GM18499 (cell line): Measurements from ENCODE around the gene UST.
"Not testable (repeated sequence)": the region's sequence is repeated elsewhere in the genome, so short reads cannot be mapped to it uniquely, and the experiment has no call there.

ENCODE experiments used
- ATAC-seq: cut with Tn5 transposase; IDR thresholded peaks from one replicate; pipeline ENCODE4 v1.9.1; 2021; ENCODE audit warnings: moderate number of reproducible peaks; ENCODE audit not compliant: insufficient read depth, unreplicated experiment

The UST gene

DNA sequence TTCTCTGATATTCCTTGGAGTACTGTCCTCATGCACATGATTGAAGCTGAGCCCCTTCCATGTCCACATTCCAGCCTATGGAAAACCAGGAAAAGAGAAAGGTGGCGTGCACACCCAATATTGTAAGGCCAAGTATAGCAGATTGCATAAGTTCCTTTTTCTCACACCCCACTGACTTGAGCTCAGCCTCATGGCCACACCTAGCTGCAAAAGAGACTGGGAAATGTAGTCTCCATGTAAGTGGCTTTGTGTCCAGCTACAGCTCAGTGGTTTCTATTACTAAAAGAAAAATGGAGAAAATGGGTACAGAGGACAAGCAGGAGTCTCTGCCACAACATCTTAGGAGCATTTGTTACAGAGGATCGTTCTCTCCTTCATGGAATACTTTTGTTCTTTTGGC lies 10.8 kb upstream of the UST start:
- ATAC-seq: no peak

DNA sequence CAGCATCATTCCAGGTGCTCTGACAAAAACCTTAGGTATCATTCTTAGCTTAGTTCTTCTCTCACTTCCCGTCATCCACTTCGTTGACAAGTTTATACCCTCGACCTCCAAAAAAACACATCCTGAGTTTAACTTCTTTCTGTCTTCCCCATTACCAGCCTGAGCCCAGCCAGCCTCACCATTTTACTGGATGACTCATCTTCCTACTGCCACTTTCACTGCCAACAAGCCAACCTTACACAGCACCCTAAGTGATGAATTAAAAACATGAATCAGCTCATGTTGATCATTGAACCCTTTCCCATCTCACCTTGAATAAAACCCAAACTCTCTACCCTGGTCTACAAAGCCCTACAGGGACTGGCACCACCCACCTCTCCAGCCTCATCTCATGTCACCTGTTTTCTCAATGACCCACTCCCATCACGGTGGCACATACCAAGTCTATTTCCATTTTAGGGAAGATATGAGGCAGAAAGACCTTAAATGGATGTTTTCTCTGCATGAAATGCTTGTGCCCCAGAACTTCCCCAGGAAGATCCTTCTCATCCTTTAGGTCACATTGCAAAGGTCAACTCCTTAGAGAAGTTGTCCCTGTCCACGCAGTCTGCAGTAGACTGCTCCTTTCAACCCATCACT lies 9.9 kb upstream of the UST start:
- no peak for ATAC-seq

DNA sequence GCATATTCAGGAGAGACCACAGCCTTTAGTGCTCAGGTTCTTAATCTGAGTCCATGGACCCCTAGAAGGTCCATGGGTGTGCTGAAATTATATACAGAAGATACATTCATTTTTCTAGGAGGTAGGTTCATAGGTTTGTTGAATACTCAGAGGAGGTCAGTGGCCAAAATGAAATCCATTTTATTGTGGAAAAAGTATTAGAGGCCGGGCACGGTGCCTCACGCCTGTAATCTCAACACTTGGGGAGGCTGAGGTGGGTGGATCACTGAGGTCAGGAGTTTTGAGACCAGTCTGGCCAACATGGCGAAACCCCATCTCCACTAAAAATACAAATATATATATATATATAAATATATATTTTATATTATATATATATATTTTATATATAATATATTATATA lies 9.0 kb upstream of the UST start:
- ATAC-seq: no peak

DNA sequence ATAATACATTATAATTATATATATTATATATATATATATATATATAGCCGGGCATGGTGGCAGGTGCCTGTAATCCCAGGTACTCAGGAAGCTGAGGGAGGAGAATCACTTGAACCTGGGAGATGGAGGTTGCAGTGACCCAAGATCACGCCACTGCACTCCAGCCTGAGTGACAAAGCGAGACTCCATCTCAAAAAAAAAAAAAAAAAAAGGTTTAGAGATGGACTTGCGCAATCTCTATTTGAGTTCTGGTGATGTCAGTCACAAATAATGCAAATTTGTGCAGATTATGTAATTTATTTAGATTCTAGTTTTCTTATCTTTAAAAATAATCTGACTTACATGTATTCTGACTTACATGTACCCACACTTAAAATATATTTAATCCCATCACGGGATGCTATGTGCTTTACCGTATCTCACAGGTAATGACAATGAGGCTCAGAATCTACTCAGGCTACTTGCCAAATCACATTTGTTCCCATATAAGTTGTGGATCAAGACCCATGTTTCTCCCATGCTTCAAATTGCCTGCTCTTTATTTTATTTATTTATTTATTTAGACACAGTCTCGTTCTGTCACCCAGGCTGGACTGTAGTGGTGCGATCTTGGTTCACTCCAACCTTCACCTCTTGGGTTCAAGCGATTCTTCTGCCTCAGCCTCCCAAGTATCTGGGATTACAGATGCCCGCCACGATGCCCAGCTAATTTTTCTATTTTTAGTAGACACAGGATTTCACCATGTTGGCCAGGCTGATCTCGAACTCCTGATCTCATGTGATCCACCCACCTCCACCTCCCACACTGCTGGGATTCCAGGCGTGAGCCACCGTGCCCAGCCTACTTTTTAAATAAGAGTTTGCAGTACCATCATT lies 7.6 kb upstream of the UST start:
- no peak for ATAC-seq

DNA sequence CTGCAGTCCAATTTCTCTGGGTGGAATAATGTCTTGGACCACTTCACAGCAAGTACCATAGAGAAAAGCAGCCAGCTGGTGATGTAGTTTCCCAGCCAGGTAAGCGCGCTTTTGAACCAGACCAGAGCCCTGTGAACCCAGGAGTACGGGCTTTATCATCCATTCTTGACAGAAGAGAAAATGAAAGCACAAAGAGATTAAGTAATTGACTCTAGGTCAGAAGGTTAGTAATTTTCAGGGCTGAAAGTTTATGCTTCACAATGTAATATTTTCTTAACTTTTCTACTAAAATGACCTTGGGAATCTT lies 7.1 kb upstream of the UST start:
- ATAC-seq: no peak

DNA sequence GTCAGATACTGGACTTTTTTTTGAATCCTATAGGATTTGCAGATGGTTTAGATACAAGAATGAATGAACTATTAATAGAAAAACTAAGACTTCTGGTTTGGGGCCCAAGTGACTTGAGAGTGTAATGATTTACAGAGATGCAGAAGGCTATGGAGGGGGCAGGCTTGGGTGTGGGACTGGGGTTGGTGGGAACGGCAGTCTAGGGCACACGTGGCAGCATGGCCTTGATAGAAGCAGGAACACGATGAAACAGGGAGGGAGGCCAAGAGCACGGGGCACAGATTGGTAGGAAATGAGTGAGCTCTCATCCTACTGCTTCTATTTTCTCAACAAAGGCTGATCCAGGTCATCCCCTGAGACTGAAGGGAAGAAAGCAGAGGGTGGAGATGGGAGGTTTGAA lies 3.4 kb upstream of the UST start:
- ATAC-seq: no peak

DNA sequence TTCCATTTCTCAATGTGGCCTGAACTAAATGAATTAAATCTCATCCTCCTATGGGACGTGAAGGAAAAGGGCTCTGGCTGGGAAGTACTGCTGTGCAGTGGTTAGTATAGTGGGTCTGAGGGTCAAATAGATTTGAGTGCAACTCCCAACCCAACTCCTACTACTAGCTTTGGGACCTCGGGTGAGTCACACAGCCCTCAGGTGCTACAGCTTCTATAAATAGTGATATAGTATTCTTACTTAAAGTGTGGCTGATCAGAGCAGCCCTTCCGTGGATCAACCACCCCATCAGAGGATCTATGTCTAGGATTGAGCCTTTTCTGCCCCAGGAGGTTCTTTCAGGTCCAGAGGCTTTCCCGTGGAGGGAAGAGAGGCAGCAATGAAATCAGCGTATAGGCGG lies 904 bp upstream of the UST start:
- ATAC-seq: no peak

DNA sequence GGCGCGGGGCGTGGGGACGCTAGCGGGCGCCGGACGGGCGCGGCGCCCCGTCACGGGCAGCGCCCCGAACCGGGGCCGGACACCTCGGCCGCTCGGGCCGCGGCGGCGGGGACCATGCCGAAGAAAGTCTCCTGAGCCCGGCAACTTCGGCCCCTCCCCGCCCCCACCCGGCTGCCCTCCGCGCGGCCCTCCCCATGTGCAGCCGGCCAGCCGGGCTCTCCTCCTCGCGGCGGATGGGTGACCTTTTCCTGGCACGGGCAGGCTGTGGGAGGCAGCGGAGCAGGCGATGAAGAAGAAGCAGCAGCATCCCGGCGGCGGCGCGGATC lies 278 bp downstream of the UST start:
- ATAC-seq: peak; percentile 4

DNA sequence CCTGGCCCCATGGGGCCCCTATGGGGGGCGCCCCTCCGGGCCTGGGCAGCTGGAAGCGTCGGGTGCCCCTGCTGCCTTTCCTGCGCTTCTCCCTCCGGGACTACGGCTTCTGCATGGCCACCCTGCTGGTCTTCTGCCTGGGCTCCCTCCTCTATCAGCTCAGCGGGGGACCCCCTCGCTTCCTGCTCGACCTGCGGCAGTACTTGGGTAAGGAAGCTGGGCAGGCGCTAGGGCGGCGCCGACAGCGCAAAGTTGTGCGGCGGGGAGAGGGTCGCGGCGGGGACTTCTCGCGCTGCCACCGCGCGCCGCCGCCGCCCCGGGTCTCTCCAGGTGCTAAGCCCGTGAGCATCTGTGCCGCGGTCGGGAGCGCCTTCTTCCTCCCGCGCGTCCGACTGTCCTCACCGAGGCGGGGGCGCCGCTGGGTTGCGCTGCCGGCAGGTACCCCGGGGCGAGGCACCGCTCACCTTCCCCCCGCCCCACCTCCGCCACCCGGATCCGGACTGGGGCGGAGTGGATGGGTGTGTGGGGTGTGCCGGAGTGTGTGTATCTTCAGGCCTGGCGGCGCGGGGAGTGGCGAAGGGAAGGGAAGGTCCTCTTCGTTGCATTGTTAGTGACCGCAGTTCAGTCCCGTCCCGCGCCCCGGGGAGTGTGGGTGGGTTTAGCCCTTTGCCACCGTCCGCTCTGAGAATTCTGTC lies 788 bp downstream of the UST start:
- peak; percentile 27 for ATAC-seq

DNA sequence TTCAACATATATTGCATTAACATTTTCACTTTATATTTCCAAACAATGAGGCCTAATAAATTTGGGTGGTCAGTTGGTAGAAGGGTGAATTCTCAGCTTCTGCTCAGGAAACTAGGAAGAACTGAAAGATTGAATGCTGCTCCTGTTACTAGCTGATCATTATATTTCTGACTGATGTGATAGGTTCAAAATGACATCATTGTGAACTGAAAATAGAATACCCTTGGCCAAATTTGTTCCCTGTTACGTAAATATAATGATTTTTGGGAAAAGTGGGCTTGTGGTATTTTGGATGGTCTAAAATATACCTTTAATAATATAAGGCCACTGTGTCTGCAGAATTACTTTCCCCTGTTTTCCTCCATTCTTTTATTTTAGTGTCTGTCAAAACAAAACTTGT lies 2.8 kb downstream of the UST start:
- ATAC-seq: no peak

DNA sequence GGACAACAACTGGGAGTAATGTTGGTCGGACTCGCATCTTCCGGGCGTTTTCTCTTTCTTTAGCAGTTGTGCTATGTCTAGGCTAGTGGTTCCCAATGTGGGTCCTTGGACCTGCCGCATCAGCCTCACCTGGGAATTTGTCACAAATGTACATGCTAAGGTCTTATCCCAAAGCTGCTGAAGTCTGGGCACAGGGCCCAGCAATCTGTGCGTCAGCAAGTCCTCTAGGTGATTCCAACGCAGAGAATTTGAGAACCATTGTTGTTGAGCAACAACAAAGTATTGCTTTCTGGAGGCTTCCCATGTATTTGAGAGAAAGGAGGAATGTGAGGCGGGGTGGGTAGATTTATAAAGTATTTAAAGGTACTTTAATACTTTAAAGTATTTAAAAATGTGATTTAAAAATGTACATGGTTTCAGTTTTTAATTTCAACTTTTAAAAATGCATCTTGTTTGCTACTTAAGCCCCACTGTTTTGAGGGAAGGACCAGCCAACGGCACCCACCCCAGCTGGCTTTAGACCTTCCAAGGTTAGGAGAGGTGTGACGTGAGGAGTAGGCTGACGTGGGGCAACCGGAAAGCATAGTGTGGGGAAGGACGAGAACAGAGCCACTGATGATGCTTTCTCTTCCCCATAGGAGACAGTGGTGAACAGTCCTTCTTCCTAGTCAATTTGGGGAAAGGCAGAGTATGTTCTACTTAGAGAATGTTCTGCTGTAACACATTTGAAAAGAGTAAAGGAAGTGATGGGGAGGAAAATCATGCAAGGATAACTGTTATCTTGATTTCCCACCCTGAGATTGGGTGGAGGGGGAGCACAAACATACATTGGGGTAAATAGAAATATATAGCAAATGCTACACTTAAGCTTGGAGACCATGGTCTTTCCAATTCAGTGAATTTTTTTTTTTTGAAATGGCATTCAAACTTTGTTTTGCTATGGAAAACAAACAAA lies 4.3 kb downstream of the UST start:
- no peak for ATAC-seq

DNA sequence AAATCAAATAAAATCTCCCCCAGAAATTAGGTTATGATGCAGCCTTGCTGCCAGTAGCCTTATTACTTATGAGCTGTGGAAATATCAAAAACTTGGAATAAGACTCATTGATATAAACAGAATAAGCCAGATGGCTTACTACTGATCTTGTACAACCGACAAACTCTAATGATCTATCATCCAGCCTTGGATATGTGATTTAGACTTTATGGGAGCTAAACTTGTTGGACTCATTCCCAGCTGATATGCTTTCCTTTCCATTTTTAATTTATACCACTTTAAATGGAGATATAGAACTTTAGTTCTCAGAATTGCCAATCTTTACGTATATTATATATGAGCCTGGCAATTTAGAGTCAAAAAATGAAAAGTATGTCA lies 5.0 kb downstream of the UST start:
- ATAC-seq: no peak

DNA sequence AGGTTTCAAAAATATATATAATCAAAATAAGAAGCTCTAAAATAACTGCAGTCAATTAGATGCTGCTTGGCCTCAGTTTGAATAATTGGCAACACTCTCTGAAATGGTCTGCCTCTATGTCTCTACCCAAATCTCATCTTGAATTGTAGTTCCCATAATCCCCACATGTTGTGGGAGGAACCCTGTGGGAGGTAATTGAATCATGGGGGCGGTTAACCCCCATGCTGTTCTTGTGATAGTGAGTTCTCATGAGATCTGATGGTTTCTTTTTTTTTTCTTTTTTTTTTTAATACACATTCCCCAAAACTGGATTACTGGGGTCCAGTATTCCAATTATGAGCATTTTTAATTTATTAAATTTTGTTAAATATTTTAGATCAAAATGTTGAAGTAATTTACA lies 8.5 kb downstream of the UST start:
- ATAC-seq: not testable (repeated sequence)

DNA sequence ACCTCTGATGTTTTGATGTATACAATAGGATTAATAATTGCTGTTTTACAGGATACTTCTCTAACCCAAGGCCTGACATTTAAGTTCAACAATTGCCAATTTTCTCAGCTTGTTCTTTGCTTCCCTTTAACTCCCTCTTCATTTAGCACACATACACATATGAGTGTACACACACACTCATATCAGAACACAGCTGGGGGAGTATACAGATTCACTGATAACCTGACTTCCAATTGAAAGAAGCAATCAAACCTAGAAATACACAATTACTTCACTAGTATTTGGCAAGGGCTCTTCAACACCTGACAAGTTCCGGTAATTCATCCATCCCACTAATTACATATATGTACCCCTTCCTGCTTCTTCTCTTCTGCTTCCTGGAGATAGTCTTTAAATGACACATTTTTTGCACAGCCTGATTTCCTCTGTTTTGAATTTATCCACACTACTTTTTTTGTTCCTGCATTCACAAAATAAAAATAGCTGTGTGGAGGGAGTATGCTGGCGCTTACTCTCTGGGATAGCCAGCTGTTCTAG lies 11.2 kb downstream of the UST start:
- ATAC-seq: no peak

DNA sequence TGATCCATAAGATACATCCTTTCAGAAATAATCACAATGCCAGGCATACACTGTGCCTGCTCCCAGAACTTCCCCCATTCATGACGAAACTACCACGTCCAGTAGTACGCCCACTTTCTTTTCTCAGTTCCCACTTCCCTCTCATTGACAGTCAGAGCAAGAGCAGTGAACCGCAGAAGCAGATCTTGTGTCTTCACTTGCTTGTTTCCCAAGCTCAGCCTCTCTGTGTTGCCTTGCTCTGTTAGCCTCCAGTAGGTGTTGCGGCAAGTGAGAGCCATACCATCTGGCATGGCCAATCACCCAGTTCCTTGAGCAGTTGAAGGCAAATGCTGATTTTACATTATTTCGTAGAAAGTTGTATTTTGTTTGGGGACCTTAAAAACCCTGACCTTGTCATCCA lies 11.7 kb downstream of the UST start:
- peak; percentile 48 for ATAC-seq

DNA sequence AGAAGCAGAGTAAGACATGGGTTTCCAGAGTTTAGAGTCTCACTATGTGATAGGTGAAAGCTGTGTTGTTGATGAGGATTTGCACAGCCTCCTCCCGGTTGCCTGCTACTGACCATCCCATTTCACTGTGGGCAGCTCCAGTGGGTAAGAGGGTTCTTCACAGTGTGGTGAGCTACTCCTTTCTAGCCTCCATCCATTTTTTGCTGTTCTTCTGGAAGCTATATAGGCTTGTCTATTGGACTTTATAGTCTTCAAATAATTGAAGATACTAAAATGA lies 13.4 kb downstream of the UST start:
- ATAC-seq: no peak

DNA sequence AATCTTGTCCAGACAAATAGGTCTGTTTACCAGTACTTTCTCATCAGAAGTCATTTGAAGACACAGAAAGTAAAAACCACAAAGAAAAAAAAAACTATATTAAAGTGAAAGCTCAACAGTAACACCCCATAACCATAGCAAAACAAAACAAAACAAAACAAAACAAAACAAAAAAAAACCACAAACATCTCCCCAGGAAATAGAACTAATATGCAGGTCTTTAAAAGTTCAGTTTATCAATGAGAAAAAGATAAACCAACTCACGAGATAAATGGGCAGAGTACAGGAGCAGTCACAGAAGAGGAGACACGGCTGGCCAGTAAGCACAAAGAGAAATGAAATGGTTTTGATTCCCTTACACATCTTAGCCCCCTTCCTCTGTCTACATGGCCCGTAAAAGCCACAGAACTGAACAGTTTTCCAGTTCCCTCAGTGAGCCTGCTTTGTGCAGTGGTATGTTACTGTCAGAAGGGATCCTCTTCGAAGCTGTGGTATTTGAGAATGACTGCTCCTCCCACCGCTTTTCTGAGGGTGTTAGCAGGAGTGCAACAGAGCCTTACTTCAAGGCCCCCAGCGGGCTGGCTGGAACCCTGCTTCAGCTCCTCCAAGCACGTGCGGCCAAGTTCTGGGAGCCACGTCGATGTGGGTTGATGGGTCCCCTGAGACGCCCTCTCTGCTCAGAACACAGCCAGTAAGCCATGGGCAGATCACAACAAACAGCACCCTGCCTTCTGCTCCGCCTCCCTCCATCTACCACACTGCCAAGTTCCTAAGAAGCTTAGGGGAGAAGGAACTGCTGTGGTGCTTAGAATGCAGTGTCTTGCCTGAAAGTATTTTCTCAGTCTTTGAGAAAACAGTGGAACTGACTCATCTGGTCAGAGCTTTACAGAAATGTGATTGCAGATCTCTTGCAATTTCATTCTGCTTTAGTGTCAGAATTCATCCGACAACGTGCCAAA lies 14.0 kb downstream of the UST start:
- ATAC-seq: peak; percentile 27

DNA sequence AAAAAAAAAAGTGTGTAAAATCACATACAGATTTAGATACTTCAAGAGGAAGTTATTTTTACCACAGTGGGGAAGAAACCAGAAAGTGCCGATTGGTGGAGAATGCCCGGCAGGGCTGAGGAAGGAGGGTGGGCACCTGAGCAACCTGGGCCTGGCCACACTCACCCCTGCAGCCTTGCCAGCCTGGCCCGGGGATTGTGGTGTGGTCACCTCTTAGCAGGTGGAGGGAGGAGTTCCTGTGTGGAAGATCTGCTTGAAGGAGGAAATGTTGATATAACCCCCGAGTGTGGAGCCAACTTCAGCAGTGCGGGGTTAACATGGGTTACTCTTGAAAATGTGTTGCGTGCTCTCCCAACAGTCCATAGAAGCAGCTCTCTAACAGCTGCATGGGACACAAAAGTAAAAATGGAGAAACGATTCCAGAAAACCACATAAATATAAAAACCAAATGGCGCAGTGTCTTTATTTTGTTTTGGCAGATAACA lies 14.7 kb downstream of the UST start:
- no peak for ATAC-seq

DNA sequence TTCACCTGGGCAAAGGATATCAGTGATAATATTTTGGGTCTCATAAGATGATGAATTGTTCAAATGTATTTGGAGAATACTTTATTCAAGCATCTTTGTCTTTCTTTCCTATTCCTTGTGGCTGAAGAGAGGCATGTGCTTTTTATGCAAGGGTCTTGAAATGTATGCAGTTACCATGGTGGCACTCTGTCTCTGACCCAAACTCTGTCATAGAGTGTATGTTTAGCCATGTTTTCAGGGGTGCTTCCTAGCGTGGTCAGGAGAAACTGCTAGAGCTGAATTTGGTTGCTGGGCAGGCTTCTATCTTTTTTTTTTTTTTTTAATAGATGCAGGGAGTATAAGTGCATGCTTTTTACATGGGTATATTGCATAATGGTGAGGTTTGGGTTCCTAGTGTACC lies 15.4 kb downstream of the UST start:
- ATAC-seq: no peak
